MCF 10A (cell line): Measurements from ENCODE around the gene MOCS1. TPM values are rescaled to one million over a fixed set of nuclear protein-coding genes. Genes with fewer than 3 reads are reported as not detected.

Experiments used
- BruUV-seq: library from RNA; stranded (reverse); fragments of 400-500 nt; replicated peaks from 2 replicates; lab custom pipeline; 2021; lab: Mats Ljungman, UMichigan
- CTCF ChIA-PET: fragments of 300-600 bp; sonication (Branson Sonifier 250); formaldehyde crosslinking; extraction: SDS; loops from one replicate; lab custom pipeline; 2021; ENCODE audit warnings: antibody characterized with exemption, inconsistent platforms; lab: Yijun Ruan, JAX
- POLR2A ChIA-PET: fragments of 300-600, 350-650 bp; sonication (Branson Sonifier 250); formaldehyde crosslinking; extraction: SDS; loops from one replicate; lab custom pipeline; 2020; ENCODE audit warnings: antibody characterized with exemption, inconsistent platforms; lab: Yijun Ruan, JAX
- DNase-seq: peaks from one replicate; pipeline ENCODE4 v3.0.0-alpha.2; 2018; ENCODE audit not compliant: unreplicated experiment
- H3K27ac Mint-ChIP-seq: one replicate; pipeline ENCODE4 v1.8.0; 2022; ENCODE audit warnings: mild to moderate bottlenecking, low read depth, mixed read lengths; ENCODE audit not compliant: unreplicated experiment
- H3K27me3 Mint-ChIP-seq: one replicate; pipeline ENCODE4 v1.8.0; 2022; ENCODE audit warnings: mixed read lengths; ENCODE audit not compliant: insufficient read depth, unreplicated experiment
- H3K36me3 Mint-ChIP-seq: one replicate; pipeline ENCODE4 v1.8.0; 2022; ENCODE audit warnings: mild to moderate bottlenecking, moderate library complexity, mixed read lengths; ENCODE audit not compliant: insufficient read depth, unreplicated experiment
- H3K4me1 Mint-ChIP-seq: one replicate; pipeline ENCODE4 v1.8.0; 2022; ENCODE audit warnings: mixed read lengths; ENCODE audit not compliant: insufficient read depth, unreplicated experiment
- H3K4me3 Mint-ChIP-seq: one replicate; pipeline ENCODE4 v1.8.0; 2022; ENCODE audit warnings: mild to moderate bottlenecking, moderate library complexity, mixed read lengths; ENCODE audit not compliant: unreplicated experiment
- H3K9me3 Mint-ChIP-seq: one replicate; pipeline ENCODE4 v1.8.0; 2022; ENCODE audit warnings: mixed read lengths; ENCODE audit not compliant: unreplicated experiment
- CTCF ChIP-seq: fragments of 200-600 bp; IDR thresholded peaks from one replicate; pipeline ENCODE4 v1.8.0; 2022; ENCODE audit warnings: antibody characterized with exemption, mild to moderate bottlenecking; ENCODE audit not compliant: unreplicated experiment
- intact Hi-C: fragments of 100-400 bp; cut with micrococcal nuclease; formaldehyde crosslinking; loops from 2 replicates; pipeline ENCODE4 v1.14.1; 2022
- total RNA-seq: library from RNA; stranded (reverse); gene quantifications from 2 replicates; pipeline ENCODE4 v1.2.3, GENCODE V29; 2022

Gene MOCS1
- total RNA-seq, 1 experiment from 2014 or later: 5.3 TPM

- CTCF ChIA-PET: interaction anchor here (1.1 to 1.7 kb wide), 3 partner anchors 23 to 562 kb away, joined by 3 to 6 read pairs (median 4); no protein-coding TSS in a partner anchor
- H3K9me3 Mint-ChIP-seq: no peaks in the 10 kb centered on the region
- no peak for DNase-seq
- intact Hi-C loops: no loop called here
- H3K27me3 Mint-ChIP-seq: no peaks in the 10 kb centered on the region
- H3K4me3 Mint-ChIP-seq: no peak overlapping the region
- peaks cover 31% of the 10 kb centered on the region for H3K4me1 Mint-ChIP-seq
- TF ChIP-seq CTCF: no peak
- BruUV-seq: no TSS peak
- no peak overlapping the region for H3K27ac Mint-ChIP-seq
- H3K36me3 Mint-ChIP-seq: peaks cover 12% of the 10 kb centered on the region
- POLR2A ChIA-PET: interaction anchor here (0.7 to 0.8 kb wide), 2 partner anchors 10 to 272 kb away, joined by 3 to 4 read pairs; partner anchors contain the start of gene MOCS1
Observed at GRCh38 chr6:39924283-39924682, 10.0 kb downstream of the MOCS1 start.

- ChIA-PET CTCF (interaction anchor here (1.1 to 1.7 kb wide), 3 partner anchors 24 to 562 kb away, joined by 3 to 6 read pairs (median 4); no protein-coding TSS in a partner anchor), POLR2A (interaction anchor here (0.7 kb wide), 1 partner anchor 271 kb away, joined by 4 read pairs; no protein-coding TSS in a partner anchor)
- Mint-ChIP-seq H3K4me1 (peaks cover 27% of the 10 kb centered on the region), H3K27ac (no peak overlapping the region), H3K4me3 (no peak overlapping the region), H3K36me3 (peaks cover 12% of the 10 kb centered on the region), H3K9me3 (no peaks in the 10 kb centered on the region), H3K27me3 (no peaks in the 10 kb centered on the region)
- no TSS peak for BruUV-seq
- TF ChIP-seq CTCF: no peak
- no peak for DNase-seq
- intact Hi-C loops: no loop called here
Observed at GRCh38 chr6:39923861-39924260, 10.4 kb downstream of the MOCS1 start.

GRCh38 chr6:39923394-39923793 lies 10.9 kb downstream of the MOCS1 start:
- no peaks in the 10 kb centered on the region for H3K27me3 Mint-ChIP-seq
- no TSS peak for BruUV-seq
- peak; percentile 48 for DNase-seq
- peaks cover 23% of the 10 kb centered on the region for H3K4me1 Mint-ChIP-seq
- H3K36me3 Mint-ChIP-seq: peaks cover 12% of the 10 kb centered on the region
- no peaks in the 10 kb centered on the region for H3K9me3 Mint-ChIP-seq
- POLR2A ChIA-PET: interaction anchor here (0.7 kb wide), 1 partner anchor 271 kb away, joined by 4 read pairs; no protein-coding TSS in a partner anchor
- CTCF ChIA-PET: interaction anchor here (0.5 to 1.7 kb wide), 2 partner anchors 562 to 591 kb away, joined by 6 to 7 read pairs; no protein-coding TSS in a partner anchor
- H3K27ac Mint-ChIP-seq: no peak overlapping the region
- TF ChIP-seq CTCF: no peak
- intact Hi-C loops: no loop called here
- no peak overlapping the region for H3K4me3 Mint-ChIP-seq

- ChIA-PET POLR2A (no interaction called here), CTCF (interaction anchor here (0.5 to 1.7 kb wide), 3 partner anchors 57 to 592 kb away, joined by 4 to 7 read pairs (median 6); no protein-coding TSS in a partner anchor)
- no peak overlapping the region for H3K27ac Mint-ChIP-seq
- intact Hi-C loops: no loop called here
- H3K36me3 Mint-ChIP-seq: peaks cover 12% of the 10 kb centered on the region
- no peak overlapping the region for H3K4me3 Mint-ChIP-seq
- no peak for DNase-seq
- H3K4me1 Mint-ChIP-seq: peaks cover 23% of the 10 kb centered on the region
- TF ChIP-seq CTCF: no peak
- no peaks in the 10 kb centered on the region for H3K9me3 Mint-ChIP-seq
- no TSS peak for BruUV-seq
- no peaks in the 10 kb centered on the region for H3K27me3 Mint-ChIP-seq
Observed at GRCh38 chr6:39922821-39923220, 11.4 kb downstream of the MOCS1 start.
